PC-9 (cell line): Measurements from ENCODE around the gene KIAA0513. TPM values are rescaled to one million over a fixed set of nuclear protein-coding genes. Genes with fewer than 3 reads are reported as not detected.

ENCODE experiments used
- BruUV-seq: library from RNA; stranded (reverse); fragments of 400-500 nt; replicated peaks from 2 replicates; lab custom pipeline; 2021; lab: Mats Ljungman, UMichigan
- CTCF ChIA-PET: fragments of 300-600 bp; sonication (Branson Sonifier 250); formaldehyde crosslinking; loops from one replicate; lab custom pipeline; 2022; ENCODE audit warnings: antibody characterized with exemption; lab: Charles Lee
- POLR2A ChIA-PET: fragments of 300-600 bp; sonication (Branson Sonifier 250); formaldehyde crosslinking; loops from one replicate; lab custom pipeline; 2022; ENCODE audit warnings: antibody characterized with exemption; ENCODE audit not compliant: unreplicated experiment; lab: Charles Lee
- DNase-seq, 2 experiments: peaks; one replicate each; pipeline versions ENCODE4 v3.0.0 to v3.0.0-alpha.2; 2015 to 2022; ENCODE audit warnings: mixed read lengths in 1 of 2
- H2AFZ ChIP-seq: fragments of 200-600 bp; sonication (generic); 2 replicates; pipeline ENCODE4 v1.8.1; 2017; ENCODE audit warnings: antibody characterized with exemption
- H3F3A ChIP-seq: fragments of 200-600 bp; sonication (generic); 2 replicates; pipeline ENCODE4 v1.8.1; 2017; ENCODE audit warnings: antibody characterized with exemption, mild to moderate bottlenecking, low read depth; ENCODE audit not compliant: insufficient read depth
- H3K27ac ChIP-seq: fragments of 200-600 bp; sonication (generic); 2 replicates; pipeline ENCODE4 v1.6.1; 2016; ENCODE audit warnings: mixed run types
- H3K27me3 ChIP-seq: fragments of 200-600 bp; sonication (generic); 2 replicates; pipeline ENCODE4 v1.6.1; 2016; ENCODE audit warnings: low read depth, mixed run types; ENCODE audit not compliant: insufficient read depth
- H3K36me3 ChIP-seq: fragments of 200-600 bp; sonication (generic); 2 replicates; pipeline ENCODE4 v1.6.1; 2016; ENCODE audit warnings: low read depth, mixed run types
- H3K4me1 ChIP-seq: fragments of 200-600 bp; sonication (generic); replicated peaks from 2 replicates; pipeline ENCODE4 v1.6.1; 2016; ENCODE audit warnings: mixed run types; ENCODE audit not compliant: insufficient read depth
- H3K4me2 ChIP-seq: fragments of 200-600 bp; sonication (generic); 2 replicates; pipeline ENCODE4 v1.6.1; 2017; ENCODE audit warnings: mixed run types
- H3K4me3 ChIP-seq: fragments of 200-600 bp; sonication (generic); 2 replicates; pipeline ENCODE4 v1.6.1; 2016; ENCODE audit warnings: mixed run types
- H3K79me2 ChIP-seq: fragments of 200-600 bp; sonication (generic); 2 replicates; pipeline ENCODE4 v1.6.1; 2017; ENCODE audit warnings: low read depth, mixed run types
- H3K9me2 ChIP-seq: fragments of 200-600 bp; sonication (generic); 2 replicates; pipeline ENCODE4 v1.8.1; 2017; ENCODE audit warnings: mild to moderate bottlenecking; ENCODE audit not compliant: insufficient read depth
- H3K9me3 ChIP-seq: fragments of 200-600 bp; sonication (generic); 2 replicates; pipeline ENCODE4 v1.8.1; 2016; ENCODE audit warnings: low read depth; ENCODE audit not compliant: insufficient read depth
- H4K20me1 ChIP-seq: fragments of 200-600 bp; sonication (generic); 2 replicates; pipeline ENCODE4 v1.8.1; 2017; ENCODE audit not compliant: insufficient read depth
- CTCF ChIP-seq: fragments of 200-600 bp; sonication (generic); conservative IDR thresholded peaks from 2 replicates; pipeline ENCODE4 v1.6.1; 2017; ENCODE audit warnings: mixed run types, antibody characterized with exemption, mild to moderate bottlenecking, moderate library complexity
- EZH2 ChIP-seq: fragments of 200-600 bp; sonication (generic); IDR thresholded peaks from 2 replicates; pipeline ENCODE4 v1.8.0; 2017; ENCODE audit warnings: antibody characterized with exemption, low read depth
- intact Hi-C: fragments of 100-400 bp; cut with micrococcal nuclease; formaldehyde crosslinking; loops from one replicate; pipeline ENCODE4 v1.10.0; 2022; ENCODE audit not compliant: unreplicated experiment
- total RNA-seq: library from RNA; stranded (reverse); gene quantifications from 2 replicates; pipeline ENCODE4 v1.2.3, GENCODE V29; 2021

KIAA0513 gene
- total RNA-seq, 1 experiment from 2014 or later = 4.3 TPM

- H3K27me3 ChIP-seq = peaks cover 22% of the 10 kb centered on the region
- no peak overlapping the region for H2AFZ ChIP-seq
- BruUV-seq = no TSS peak
- no peaks in the 10 kb centered on the region for H4K20me1 ChIP-seq
- peaks cover 7% of the 10 kb centered on the region; the same call in 1 of the 2 replicates for H3F3A ChIP-seq
- H3K4me3 ChIP-seq = no peak overlapping the region
- H3K9me3 ChIP-seq = no peaks in the 10 kb centered on the region
- no peak overlapping the region for H3K4me2 ChIP-seq
- no peaks in the 10 kb centered on the region for H3K9me2 ChIP-seq
- intact Hi-C loops = no loop called here
- peaks cover 15% of the 10 kb centered on the region for H3K4me1 ChIP-seq
- ChIA-PET CTCF (interaction anchor here (0.6 kb wide), 1 partner anchor 26 kb away, joined by 4 read pairs; no protein-coding TSS in a partner anchor), POLR2A (interaction anchor here (0.6 kb wide), 1 partner anchor 65 kb away, joined by 3 read pairs; no protein-coding TSS in a partner anchor)
- no peaks in the 10 kb centered on the region for H3K79me2 ChIP-seq
- no peak for DNase-seq
- no peak for TF ChIP-seq EZH2
- no peak for TF ChIP-seq CTCF
- H3K36me3 ChIP-seq = no peaks in the 10 kb centered on the region
- H3K27ac ChIP-seq = no peak overlapping the region
Observed at GRCh38 chr16:85140455-85141012, 112.9 kb downstream of the KIAA0513 start.

GRCh38 chr16:85141491-85142128, 114.0 kb downstream of the KIAA0513 start:
- BruUV-seq = no TSS peak
- peaks cover 15% of the 10 kb centered on the region for H3K4me1 ChIP-seq
- peaks cover 7% of the 10 kb centered on the region; the same call in 1 of the 2 replicates for H3F3A ChIP-seq
- intact Hi-C loops = no loop called here
- H3K36me3 ChIP-seq = no peaks in the 10 kb centered on the region
- H2AFZ ChIP-seq = no peak overlapping the region
- DNase-seq = no peak
- no peaks in the 10 kb centered on the region for H3K9me3 ChIP-seq
- no peaks in the 10 kb centered on the region for H4K20me1 ChIP-seq
- H3K79me2 ChIP-seq = no peaks in the 10 kb centered on the region
- no peak overlapping the region for H3K4me3 ChIP-seq
- no peak for TF ChIP-seq CTCF
- no peak for TF ChIP-seq EZH2
- peaks cover 21% of the 10 kb centered on the region for H3K27me3 ChIP-seq
- no peaks in the 10 kb centered on the region for H3K9me2 ChIP-seq
- no peak overlapping the region for H3K4me2 ChIP-seq
- ChIA-PET POLR2A (no interaction called here), CTCF (no interaction called here)
- H3K27ac ChIP-seq = no peak overlapping the region

GRCh38 chr16:85142129-85142513, 114.5 kb downstream of the KIAA0513 start:
- Histone ChIP-seq H3K27me3 (peaks cover 16% of the 10 kb centered on the region; the same call in 1 of the 2 replicates), H3K4me3 (no peak overlapping the region), H3K9me2 (no peaks in the 10 kb centered on the region), H4K20me1 (no peaks in the 10 kb centered on the region), H3K36me3 (no peaks in the 10 kb centered on the region), H3K27ac (no peak overlapping the region), H3K79me2 (no peaks in the 10 kb centered on the region), H3K4me1 (peaks cover 13% of the 10 kb centered on the region), H2AFZ (no peak overlapping the region), H3F3A (peaks cover 7% of the 10 kb centered on the region; the same call in 1 of the 2 replicates), H3K4me2 (no peak overlapping the region), H3K9me3 (no peaks in the 10 kb centered on the region)
- DNase-seq = no peak
- ChIA-PET CTCF (no interaction called here), POLR2A (no interaction called here)
- TF ChIP-seq EZH2 = no peak
- no peak for TF ChIP-seq CTCF
- intact Hi-C loops = no loop called here
- BruUV-seq = no TSS peak
